HCT116 (cell line): ENCODE results near the gene CAV2.

Experiments used
- EZH2 ChIP-seq: fragments of 200-600 bp; sonication (generic); IDR thresholded peaks from 2 replicates; pipeline ENCODE4 v1.6.1; 2017; ENCODE audit warnings: antibody characterized with exemption, mixed run types
- POLR2A ChIP-seq: IDR thresholded peaks from 2 replicates; pipeline ENCODE4 v1.7.0; 2011; ENCODE audit warnings: borderline replicate concordance; ENCODE audit not compliant: insufficient read depth, insufficient read length; ENCODE audit errors: extremely low read depth
- POLR2AphosphoS5 ChIP-seq: IDR thresholded peaks from 2 replicates; pipeline ENCODE4 v1.6.1; 2011; ENCODE audit warnings: mild to moderate bottlenecking, low read depth, low read length, moderate library complexity
- SP1 ChIP-seq: IDR thresholded peaks from 2 replicates; pipeline ENCODE4 v1.6.1; 2012; ENCODE audit warnings: low read depth
- TF ChIP-seq, protein P1 (sequence below), 3 experiments: fragments of 200-600 bp in 1 of 3; sonication (generic) in 1 of 3; IDR thresholded peaks in 2 of 3; conservative IDR thresholded peaks in 1 of 3; 2 replicates each; pipeline ENCODE4 v1.5.1; 2012 to 2017; ENCODE audit warnings: low read depth in 2 of 3, low read length in 2 of 3, antibody characterized with exemption in 1 of 3, borderline replicate concordance in 1 of 3, control low read depth in 1 of 3, mild to moderate bottlenecking in 1 of 3, mixed read lengths in 1 of 3, mixed run types in 1 of 3, moderate library complexity in 1 of 3; ENCODE audit not compliant: insufficient read depth in 1 of 3
- TF ChIP-seq, protein P2 (sequence below): IDR thresholded peaks from 2 replicates; pipeline ENCODE4 v1.6.1; 2012; ENCODE audit warnings: low read depth

DNA sequence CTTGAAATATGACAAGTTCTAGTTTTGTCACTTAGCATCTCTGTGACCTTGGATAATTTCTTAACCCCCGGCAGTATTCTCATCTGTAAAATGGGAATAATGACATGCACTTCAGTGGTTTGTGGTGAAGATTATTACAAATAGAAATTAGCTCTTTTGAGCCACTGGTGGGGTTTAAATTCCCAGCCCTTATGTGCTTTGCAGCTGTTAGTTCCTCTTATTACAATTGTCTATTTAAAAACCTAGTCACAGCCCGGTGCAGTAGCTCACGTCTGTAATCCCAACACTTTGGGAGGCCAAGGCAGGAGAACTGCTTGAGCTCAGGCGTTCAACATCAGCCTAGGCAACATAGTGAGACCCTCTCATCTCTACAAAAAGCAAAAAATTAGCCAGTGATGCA, 55.4 kb downstream of the CAV2 start:
- TF ChIP-seq, protein P1, sequence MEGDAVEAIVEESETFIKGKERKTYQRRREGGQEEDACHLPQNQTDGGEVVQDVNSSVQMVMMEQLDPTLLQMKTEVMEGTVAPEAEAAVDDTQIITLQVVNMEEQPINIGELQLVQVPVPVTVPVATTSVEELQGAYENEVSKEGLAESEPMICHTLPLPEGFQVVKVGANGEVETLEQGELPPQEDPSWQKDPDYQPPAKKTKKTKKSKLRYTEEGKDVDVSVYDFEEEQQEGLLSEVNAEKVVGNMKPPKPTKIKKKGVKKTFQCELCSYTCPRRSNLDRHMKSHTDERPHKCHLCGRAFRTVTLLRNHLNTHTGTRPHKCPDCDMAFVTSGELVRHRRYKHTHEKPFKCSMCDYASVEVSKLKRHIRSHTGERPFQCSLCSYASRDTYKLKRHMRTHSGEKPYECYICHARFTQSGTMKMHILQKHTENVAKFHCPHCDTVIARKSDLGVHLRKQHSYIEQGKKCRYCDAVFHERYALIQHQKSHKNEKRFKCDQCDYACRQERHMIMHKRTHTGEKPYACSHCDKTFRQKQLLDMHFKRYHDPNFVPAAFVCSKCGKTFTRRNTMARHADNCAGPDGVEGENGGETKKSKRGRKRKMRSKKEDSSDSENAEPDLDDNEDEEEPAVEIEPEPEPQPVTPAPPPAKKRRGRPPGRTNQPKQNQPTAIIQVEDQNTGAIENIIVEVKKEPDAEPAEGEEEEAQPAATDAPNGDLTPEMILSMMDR (IDR thresholded peaks at IDR 0.05 in 2 of 3, conservative IDR thresholded peaks at IDR 0.05 in 1 of 3; ENCODE audit: borderline replicate concordance in 1 of 3, insufficient read depth in 1 of 3, low read depth in 2 of 3, low read length in 2 of 3), result no peak
- TF ChIP-seq POLR2AphosphoS5 (no peak), POLR2A (no peak), SP1 (no peak), EZH2 (no peak)
- TF ChIP-seq, protein P2, sequence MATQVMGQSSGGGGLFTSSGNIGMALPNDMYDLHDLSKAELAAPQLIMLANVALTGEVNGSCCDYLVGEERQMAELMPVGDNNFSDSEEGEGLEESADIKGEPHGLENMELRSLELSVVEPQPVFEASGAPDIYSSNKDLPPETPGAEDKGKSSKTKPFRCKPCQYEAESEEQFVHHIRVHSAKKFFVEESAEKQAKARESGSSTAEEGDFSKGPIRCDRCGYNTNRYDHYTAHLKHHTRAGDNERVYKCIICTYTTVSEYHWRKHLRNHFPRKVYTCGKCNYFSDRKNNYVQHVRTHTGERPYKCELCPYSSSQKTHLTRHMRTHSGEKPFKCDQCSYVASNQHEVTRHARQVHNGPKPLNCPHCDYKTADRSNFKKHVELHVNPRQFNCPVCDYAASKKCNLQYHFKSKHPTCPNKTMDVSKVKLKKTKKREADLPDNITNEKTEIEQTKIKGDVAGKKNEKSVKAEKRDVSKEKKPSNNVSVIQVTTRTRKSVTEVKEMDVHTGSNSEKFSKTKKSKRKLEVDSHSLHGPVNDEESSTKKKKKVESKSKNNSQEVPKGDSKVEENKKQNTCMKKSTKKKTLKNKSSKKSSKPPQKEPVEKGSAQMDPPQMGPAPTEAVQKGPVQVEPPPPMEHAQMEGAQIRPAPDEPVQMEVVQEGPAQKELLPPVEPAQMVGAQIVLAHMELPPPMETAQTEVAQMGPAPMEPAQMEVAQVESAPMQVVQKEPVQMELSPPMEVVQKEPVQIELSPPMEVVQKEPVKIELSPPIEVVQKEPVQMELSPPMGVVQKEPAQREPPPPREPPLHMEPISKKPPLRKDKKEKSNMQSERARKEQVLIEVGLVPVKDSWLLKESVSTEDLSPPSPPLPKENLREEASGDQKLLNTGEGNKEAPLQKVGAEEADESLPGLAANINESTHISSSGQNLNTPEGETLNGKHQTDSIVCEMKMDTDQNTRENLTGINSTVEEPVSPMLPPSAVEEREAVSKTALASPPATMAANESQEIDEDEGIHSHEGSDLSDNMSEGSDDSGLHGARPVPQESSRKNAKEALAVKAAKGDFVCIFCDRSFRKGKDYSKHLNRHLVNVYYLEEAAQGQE, result no peak
